Amygdala (tissue), 56 donors: ENCODE results near the gene LIMK1.

Experiments
- DNase-seq, 56 donors: peaks; one replicate each; lab custom pipeline; 2025; lab: John Stamatoyannopoulos, UW

LIMK1 gene

GRCh38 chr7:74053589-74054186 is 29.9 kb upstream of the LIMK1 start:
- DNase-seq: no peak

DNA sequence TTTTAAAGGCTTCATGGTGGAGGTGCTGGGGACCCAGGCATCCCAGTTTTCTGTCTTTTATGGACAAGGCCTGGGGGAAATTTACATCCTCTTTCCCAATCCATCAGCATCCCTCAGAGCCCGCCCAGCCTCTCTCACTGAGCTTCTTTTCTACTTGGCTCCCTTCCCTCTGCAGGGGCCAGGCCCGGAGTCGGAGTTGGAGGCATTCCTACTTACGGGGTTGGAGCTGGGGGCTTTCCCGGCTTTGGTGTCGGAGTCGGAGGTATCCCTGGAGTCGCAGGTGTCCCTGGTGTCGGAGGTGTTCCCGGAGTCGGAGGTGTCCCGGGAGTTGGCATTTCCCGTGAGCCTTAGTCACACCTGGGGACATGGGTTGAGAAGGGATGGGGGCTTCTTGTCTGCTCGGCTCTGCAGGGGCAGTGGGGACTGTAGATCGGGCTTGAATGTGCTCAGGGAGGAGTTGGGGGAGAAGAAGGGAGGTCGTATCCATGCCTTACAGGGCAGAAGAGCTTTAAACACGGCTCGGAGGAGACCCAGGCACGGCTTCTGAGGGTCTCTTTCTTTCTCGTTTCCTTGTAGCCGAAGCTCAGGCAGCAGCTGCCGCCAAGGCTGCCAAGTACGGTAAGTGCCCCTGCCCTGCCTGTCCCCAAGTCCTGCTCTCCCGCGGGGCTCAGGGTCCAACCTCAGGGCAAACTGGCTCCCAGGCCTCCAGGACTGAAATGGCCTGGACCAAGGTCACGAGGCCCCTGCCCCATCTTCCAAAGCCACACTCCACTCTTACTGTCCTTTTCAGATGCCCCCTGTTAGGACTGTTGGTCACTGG is 27.3 kb upstream of the LIMK1 start:
- DNase-seq: no peak

DNA sequence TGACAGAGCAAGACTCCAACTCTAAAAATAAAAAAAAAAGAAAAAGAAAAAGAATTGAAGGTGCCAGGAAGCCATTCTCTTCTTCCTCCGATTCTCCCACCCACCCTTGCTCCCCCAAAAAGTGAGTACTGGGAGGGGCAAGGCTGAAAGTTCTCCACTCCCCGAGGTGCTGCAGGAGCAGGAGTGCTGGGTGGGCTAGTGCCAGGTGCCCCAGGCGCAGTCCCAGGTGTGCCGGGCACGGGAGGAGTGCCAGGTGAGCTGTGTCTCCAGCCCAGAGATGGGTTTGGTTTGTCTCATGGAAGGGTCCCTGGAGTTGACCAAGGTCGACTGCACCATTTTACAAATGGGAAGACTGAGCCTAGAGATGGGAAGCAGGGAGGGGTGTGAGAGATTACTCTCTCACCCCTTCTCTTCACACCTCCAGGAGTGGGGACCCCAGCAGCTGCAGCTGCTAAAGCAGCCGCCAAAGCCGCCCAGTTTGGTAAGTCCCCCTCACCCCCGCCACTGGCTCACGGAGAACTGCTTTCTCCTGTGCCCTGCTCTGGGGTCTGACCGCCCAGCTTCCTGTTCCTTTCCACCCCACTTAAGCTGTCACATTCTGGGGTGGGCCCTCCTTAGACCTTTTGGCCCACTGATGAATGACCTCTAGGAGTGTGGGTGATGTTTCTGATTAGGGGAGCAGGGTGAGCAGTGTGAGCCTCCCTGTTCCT is 26.2 kb upstream of the LIMK1 start:
- no peak for DNase-seq

- no peak for DNase-seq
Observed at GRCh38 chr7:74057987-74058386, 25.6 kb upstream of the LIMK1 start.

DNA sequence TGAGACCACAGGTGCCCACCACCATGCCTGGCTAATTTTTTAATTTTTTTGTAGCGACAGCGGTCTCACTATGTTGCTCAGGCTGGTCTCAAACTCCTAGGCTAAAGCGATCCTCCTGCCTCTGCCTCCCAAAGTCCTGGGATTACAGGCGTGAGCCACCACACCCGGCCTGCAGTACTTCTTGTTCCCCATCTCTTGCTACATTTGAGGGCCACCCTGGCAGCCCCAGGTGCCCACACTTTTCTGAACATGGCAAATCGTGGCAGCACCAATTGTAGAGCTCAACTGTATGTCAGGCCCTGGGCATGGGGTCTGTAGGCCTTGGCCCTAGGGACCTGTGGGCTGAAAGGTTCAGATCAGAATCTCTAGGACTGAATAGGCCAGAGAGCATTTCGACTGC is 25.1 kb upstream of the LIMK1 start:
- no peak for DNase-seq

- DNase-seq: no peak
Observed at GRCh38 chr7:74059037-74059436, 24.6 kb upstream of the LIMK1 start.

GRCh38 chr7:74059681-74060588 is 23.7 kb upstream of the LIMK1 start:
- no peak for DNase-seq

GRCh38 chr7:74061840-74062539 is 21.6 kb upstream of the LIMK1 start:
- peak in 50 of 56 donors; percentile 19 to 84 (median 60) for DNase-seq

GRCh38 chr7:74063223-74063641 is 20.4 kb upstream of the LIMK1 start:
- no peak for DNase-seq

GRCh38 chr7:74063646-74064045 is 20.0 kb upstream of the LIMK1 start:
- no peak for DNase-seq

DNA sequence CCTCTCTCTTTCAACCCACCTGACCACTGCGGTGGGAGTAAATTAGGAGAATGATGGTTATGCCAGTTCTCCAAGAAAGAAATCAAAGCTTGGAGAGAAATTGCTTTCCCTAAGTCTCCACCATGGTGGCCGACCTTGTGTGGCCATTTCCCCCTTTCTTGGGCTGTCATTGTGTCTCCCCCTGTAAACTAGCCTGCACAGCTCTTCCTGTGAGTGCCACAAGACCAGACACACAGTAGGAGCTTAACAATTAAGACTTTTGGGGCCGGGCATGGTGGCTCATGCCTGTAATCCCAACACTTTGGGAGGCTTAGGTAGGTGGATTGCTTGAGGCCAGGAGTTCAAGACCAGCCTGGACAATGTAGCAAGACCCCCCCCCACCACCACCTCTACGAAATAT is 18.9 kb upstream of the LIMK1 start:
- DNase-seq: no peak

- no peak for DNase-seq
Observed at GRCh38 chr7:74066626-74067025, 17.0 kb upstream of the LIMK1 start.

DNA sequence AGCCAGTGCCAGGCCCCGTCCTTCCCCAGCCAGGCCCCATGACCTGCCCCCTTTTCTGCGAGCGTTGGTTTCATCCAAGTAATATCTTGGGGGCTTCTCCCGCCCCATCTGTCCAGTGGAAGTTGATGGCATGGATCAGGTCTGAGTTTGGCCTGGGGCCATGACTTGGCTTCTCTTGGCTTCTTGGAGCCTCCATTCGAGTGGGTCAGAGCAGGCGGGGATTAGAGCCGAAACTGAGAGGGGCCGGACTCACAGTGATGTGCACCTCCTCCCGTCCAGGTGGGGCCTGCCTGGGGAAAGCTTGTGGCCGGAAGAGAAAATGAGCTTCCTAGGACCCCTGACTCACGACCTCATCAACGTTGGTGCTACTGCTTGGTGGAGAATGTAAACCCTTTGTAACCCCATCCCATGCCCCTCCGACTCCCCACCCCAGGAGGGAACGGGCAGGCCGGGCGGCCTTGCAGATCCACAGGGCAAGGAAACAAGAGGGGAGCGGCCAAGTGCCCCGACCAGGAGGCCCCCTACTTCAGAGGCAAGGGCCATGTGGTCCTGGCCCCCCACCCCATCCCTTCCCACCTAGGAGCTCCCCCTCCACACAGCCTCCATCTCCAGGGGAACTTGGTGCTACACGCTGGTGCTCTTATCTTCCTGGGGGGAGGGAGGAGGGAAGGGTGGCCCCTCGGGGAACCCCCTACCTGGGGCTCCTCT is 15.1 kb upstream of the LIMK1 start:
- no peak for DNase-seq

DNA sequence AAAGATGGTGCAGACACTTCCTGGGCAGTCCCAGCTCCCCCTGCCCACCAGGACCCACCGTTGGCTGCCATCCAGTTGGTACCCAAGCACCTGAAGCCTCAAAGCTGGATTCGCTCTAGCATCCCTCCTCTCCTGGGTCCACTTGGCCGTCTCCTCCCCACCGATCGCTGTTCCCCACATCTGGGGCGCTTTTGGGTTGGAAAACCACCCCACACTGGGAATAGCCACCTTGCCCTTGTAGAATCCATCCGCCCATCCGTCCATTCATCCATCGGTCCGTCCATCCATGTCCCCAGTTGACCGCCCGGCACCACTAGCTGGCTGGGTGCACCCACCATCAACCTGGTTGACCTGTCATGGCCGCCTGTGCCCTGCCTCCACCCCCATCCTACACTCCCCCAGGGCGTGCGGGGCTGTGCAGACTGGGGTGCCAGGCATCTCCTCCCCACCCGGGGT is 14.5 kb upstream of the LIMK1 start:
- DNase-seq: no peak

DNA sequence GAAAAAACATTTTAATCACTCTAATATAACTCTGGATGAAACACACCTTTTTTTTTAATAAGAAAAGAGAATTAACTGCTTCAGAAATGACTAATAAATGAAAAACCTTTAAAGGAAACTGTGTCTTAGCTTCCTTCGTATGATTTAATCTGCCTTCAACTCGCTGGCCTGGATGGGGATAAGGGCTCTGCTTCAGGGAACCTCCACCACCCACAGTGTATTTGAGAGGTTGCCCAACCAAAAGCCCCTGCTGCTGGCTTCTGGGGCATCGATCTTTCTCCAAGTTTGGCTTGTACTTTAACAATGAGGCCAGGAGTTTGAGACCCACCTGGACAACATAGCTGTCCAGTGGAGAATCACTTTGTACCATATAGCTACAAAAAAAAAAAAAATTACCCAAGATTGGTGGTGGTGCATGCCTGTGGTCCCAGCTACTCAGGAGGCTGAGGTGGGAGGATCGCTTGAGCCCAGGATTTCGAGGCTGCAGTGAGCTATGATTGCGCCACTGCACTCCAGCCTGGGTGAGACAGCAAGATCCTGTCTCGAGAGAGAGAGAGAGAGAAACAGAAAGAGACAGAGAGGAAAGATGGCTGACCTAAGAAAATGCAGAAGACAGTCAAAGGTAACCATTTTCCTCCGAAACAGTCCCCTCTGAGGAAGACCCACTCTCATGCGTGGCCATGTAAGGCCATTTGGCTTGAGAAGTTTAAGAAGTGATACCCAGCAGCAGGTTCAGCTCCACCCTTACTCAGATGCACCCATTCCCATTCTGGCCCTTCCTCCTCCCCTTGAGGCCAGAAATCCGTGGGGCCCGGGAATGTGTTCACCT is 13.6 kb upstream of the LIMK1 start:
- DNase-seq: no peak

DNA sequence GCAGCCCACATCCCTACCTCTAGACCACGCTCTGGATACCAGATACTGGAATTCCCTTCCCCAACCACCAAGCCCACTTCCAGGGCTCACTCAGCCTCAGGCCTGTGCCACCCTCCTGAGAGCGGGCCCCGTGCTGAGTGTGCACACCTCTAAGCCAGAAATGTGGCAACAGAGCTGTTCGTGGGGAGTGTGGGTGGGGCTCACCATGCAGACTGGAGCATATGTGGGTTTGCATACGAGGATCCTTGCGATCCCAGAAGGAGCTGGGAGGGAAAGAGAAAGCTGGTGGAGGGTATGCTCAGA is 13.0 kb upstream of the LIMK1 start:
- no peak for DNase-seq

DNA sequence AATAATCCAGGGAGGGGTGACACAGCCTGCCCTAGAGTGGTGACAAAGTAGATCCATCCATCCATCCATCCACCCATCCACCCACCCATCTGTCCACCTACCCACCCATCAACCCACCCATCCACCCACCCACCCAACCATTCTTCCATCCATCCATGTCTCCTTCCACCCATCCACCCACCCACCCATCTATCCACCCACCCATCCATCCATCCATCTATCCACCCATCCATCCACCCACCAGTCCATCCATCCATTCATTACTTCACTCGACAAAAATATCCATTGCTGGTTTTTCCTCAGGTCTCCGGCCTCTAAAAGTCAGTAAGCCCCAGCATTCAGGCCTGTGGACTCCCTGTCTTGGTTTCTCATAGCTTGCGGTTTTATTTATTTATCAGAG is 12.5 kb upstream of the LIMK1 start:
- DNase-seq: no peak

DNA sequence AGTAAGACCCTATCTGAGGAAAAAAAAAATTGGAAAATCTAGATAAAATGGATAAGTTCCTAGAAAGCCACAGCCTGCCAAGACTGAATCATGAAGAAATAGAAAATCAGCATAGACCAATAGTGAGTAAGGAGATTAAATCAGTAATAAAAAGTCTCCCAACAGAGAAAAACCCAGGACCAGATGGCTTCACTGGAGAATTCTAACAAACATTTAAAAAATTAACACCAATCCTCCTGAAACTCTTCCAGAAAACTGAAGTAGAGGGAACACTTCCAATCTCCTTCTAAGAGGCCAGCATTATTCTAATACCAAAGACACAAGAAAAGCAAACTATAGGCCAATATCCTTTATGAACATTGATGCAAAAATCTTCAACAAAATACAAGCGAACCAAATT is 8.8 kb upstream of the LIMK1 start:
- DNase-seq: no peak

DNA sequence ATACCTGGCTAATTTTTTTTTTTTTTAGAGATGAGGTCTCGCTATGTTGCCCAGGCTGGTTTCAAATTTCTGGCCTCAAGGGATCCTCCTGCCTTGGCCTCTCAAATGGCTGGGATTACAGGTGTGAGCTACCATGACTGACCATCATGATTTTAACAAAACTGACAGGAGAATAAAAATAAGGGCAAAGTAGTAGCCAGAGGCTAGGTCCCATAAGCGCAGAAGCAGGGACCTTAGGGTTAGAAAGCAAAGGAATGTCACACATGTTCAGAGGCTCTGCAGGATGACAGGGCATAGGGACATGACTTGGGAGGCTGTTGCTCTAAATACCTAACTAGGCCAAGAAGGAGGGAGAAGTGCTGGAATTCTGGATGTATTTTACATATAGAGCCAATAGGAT is 5.1 kb upstream of the LIMK1 start:
- no peak for DNase-seq
